HG03571 (cell line): ENCODE data around the gene RNLS.

Experiments used
- ATAC-seq: cut with Tn5 transposase; IDR thresholded peaks from one replicate; pipeline ENCODE4 v1.9.1; 2021; ENCODE audit not compliant: unreplicated experiment

The RNLS gene

DNA sequence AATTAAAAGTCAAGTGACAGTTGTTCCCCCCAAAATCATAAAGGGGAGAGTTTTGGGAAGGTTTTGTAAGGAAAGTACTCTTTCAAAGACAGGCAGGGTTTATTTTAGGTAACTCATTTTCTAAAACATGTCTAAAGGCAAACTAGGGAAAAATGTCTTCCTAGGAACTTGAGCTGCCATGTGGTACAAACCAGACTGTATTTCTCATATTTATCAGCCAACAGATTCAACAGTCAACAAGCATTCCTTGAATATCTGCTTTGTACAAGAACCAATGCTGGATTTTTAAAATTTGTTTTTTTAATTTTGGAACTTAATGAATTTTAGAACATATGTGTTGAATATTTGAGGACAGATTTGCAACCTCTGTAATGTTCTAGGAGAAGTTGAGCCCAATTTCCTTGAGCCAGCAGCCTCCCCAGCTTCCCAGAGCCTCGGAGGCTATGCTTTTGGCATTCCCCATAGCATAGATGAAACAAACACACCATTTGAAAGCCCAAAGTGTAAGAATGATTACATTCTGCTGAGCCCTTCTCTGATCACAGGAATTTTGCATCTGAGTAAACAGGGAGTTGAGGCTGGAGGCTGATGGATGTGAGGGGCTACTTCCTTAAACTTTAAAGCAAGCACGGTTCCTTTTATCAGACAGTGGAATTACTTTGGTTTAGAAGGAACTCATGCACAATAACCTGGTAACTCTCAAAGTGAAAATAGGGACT is 345.1 kb downstream of the RNLS start:
- ATAC-seq, result no peak

DNA sequence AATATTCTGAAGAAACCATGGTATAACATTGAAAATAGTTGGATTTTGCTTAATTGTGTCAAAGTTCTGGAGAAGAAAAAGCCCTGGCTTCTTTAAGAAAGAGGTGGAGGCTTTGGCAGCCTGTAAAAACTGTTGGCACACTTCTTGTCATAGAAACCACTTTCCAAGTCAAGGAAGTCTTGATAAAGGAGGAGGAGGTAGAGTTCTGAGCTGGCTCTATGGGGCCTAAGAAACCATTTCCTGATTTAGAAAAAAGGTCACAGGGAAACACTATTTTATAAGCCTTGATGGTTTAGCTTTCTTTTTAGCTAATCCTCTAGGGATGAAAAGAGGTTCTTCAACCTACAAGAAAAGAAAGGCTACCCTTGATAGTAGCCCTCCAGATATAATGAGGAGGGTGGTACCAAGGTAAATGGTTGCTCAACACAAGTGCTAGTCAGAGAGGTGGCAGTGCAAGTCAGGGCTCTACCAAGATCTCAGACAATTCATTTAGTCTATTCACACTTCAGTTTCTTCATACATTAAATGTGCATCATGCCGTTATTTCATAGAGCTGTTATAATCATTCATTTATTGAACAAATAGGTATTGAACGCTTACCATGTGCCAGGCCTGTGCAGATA is 346.9 kb downstream of the RNLS start:
- no peak for ATAC-seq

- no peak for ATAC-seq
These were observed 348.8 kb downstream of the RNLS start for GRCh38 chr10:88234297-88234696.

GRCh38 chr10:88233870-88234269 is 349.2 kb downstream of the RNLS start:
- ATAC-seq, result no peak

- ATAC-seq, result no peak
These were observed 350.1 kb downstream of the RNLS start for GRCh38 chr10:88232983-88233543.

GRCh38 chr10:88232029-88232895 is 350.9 kb downstream of the RNLS start:
- no peak for ATAC-seq

DNA sequence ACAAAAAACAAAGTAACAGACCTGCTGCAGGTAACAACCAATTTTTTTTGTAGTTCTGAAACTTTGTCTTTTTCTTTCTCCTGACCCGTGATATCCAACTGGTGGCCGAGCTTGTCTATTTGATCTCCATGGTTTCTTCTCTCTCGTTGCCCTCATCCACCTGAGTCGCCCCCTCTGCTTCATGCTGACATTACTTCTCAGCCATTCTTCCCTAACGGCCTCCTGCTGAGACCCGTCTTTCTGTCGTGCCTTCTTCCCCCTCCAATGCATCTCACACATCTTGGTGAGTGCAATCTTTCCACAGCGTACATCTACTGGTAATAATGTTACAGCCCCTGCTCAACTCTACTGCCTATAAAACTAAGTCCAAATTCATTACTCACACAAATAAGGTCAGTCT is 352.9 kb downstream of the RNLS start:
- no peak for ATAC-seq

GRCh38 chr10:88228130-88228529 is 355.0 kb downstream of the RNLS start:
- no peak for ATAC-seq

GRCh38 chr10:88227342-88228018 is 355.6 kb downstream of the RNLS start:
- no peak for ATAC-seq

DNA sequence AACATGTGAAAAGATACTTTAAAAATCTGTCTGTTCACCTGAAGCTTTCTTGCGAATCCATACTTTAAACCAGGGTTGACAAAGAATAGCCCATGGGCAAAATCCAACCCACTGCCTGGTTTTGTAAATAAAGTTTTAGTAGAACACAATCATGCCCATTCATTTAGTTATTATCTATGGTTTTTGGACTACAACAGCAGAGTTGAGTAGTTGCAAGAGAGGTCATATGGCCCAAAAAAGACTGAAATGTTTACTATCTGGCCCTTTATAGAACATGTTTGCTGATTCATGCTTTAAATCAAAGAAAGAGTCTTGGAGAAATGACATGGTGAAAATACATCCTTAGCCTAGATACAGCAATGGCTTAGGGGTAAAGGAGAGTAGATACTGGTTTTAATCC is 356.2 kb downstream of the RNLS start:
- ATAC-seq, result no peak

DNA sequence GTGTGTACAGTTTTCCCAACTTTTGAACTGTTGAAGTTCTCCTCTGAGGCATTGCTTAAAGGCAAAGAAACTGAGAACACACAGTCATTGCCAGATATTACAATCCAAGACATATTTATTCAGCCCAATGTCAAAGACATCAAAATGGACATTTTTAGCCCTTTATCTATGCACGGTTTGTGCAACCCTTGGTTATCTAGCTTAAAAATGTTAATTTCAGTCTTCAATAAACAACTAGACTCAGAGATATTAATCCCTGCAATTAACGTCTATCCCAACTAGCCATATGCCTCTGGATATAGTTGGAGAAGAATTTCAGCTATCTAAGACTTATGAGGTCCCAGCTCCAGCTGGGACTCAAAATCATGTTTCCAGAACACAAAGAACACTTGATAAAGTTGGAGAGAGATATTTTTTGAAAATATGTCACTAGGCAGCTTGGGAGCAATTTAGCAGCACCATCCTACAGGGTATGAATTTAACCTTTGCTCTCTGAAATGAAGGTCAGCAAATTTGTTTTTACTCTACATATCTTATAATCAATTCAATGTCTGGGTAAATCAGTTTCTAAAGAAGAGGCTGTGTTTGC is 357.0 kb downstream of the RNLS start:
- no peak for ATAC-seq
